MCF 10A (cell line): ENCODE results near the gene NRXN3. TPM values are rescaled to one million over a fixed set of nuclear protein-coding genes. Genes with fewer than 3 reads are reported as not detected.

Experiments used
- BruUV-seq: library from RNA; stranded (reverse); fragments of 400-500 nt; replicated peaks from 2 replicates; lab custom pipeline; 2021; lab: Mats Ljungman, UMichigan
- CTCF ChIA-PET: fragments of 300-600 bp; sonication (Branson Sonifier 250); formaldehyde crosslinking; extraction: SDS; loops from one replicate; lab custom pipeline; 2021; ENCODE audit warnings: antibody characterized with exemption, inconsistent platforms; lab: Yijun Ruan, JAX
- POLR2A ChIA-PET: fragments of 300-600, 350-650 bp; sonication (Branson Sonifier 250); formaldehyde crosslinking; extraction: SDS; loops from one replicate; lab custom pipeline; 2020; ENCODE audit warnings: antibody characterized with exemption, inconsistent platforms; lab: Yijun Ruan, JAX
- DNase-seq: peaks from one replicate; pipeline ENCODE4 v3.0.0-alpha.2; 2018; ENCODE audit not compliant: unreplicated experiment
- H3K27ac Mint-ChIP-seq: one replicate; pipeline ENCODE4 v1.8.0; 2022; ENCODE audit warnings: mild to moderate bottlenecking, low read depth, mixed read lengths; ENCODE audit not compliant: unreplicated experiment
- H3K27me3 Mint-ChIP-seq: one replicate; pipeline ENCODE4 v1.8.0; 2022; ENCODE audit warnings: mixed read lengths; ENCODE audit not compliant: insufficient read depth, unreplicated experiment
- H3K36me3 Mint-ChIP-seq: one replicate; pipeline ENCODE4 v1.8.0; 2022; ENCODE audit warnings: mild to moderate bottlenecking, moderate library complexity, mixed read lengths; ENCODE audit not compliant: insufficient read depth, unreplicated experiment
- H3K4me1 Mint-ChIP-seq: one replicate; pipeline ENCODE4 v1.8.0; 2022; ENCODE audit warnings: mixed read lengths; ENCODE audit not compliant: insufficient read depth, unreplicated experiment
- H3K4me3 Mint-ChIP-seq: one replicate; pipeline ENCODE4 v1.8.0; 2022; ENCODE audit warnings: mild to moderate bottlenecking, moderate library complexity, mixed read lengths; ENCODE audit not compliant: unreplicated experiment
- H3K9me3 Mint-ChIP-seq: one replicate; pipeline ENCODE4 v1.8.0; 2022; ENCODE audit warnings: mixed read lengths; ENCODE audit not compliant: unreplicated experiment
- intact Hi-C: fragments of 100-400 bp; cut with micrococcal nuclease; formaldehyde crosslinking; loops from 2 replicates; pipeline ENCODE4 v1.14.1; 2022
- total RNA-seq: library from RNA; stranded (reverse); gene quantifications from 2 replicates; pipeline ENCODE4 v1.2.3, GENCODE V29; 2022
- TF ChIP-seq, protein P1 (sequence below): fragments of 200-600 bp; IDR thresholded peaks from one replicate; pipeline ENCODE4 v1.8.0; 2022; ENCODE audit warnings: antibody characterized with exemption, mild to moderate bottlenecking; ENCODE audit not compliant: unreplicated experiment

Gene NRXN3
- total RNA-seq, 1 experiment from 2014 or later = not detected

DNA sequence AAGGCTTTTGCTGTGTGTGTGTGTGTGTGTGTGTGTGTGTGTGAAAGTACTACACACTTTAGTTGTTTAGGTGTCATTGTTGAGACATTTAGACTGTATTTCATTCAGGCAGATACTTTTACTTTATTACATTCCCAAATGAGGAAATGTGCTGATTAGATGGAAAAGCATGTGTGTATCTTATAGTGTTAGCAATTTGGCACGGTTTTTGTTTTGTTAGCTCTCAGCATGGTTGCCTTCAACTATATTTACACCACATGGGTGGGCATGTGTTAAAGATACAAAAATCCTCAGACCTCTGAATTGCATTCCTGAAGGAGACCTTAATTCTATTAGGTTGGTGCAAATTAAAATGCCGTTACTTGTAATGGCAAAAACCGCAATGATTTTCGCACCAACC, 1161.7 kb downstream of the NRXN3 start:
- BruUV-seq = no TSS peak
- no peaks in the 10 kb centered on the region for H3K4me1 Mint-ChIP-seq
- no peak overlapping the region for H3K4me3 Mint-ChIP-seq
- ChIA-PET POLR2A (no interaction called here), CTCF (interaction anchor here (0.6 kb wide), 1 partner anchor 37 kb away, joined by 3 read pairs; no protein-coding TSS in a partner anchor)
- no peak overlapping the region for H3K27ac Mint-ChIP-seq
- TF ChIP-seq, protein P1, sequence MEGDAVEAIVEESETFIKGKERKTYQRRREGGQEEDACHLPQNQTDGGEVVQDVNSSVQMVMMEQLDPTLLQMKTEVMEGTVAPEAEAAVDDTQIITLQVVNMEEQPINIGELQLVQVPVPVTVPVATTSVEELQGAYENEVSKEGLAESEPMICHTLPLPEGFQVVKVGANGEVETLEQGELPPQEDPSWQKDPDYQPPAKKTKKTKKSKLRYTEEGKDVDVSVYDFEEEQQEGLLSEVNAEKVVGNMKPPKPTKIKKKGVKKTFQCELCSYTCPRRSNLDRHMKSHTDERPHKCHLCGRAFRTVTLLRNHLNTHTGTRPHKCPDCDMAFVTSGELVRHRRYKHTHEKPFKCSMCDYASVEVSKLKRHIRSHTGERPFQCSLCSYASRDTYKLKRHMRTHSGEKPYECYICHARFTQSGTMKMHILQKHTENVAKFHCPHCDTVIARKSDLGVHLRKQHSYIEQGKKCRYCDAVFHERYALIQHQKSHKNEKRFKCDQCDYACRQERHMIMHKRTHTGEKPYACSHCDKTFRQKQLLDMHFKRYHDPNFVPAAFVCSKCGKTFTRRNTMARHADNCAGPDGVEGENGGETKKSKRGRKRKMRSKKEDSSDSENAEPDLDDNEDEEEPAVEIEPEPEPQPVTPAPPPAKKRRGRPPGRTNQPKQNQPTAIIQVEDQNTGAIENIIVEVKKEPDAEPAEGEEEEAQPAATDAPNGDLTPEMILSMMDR = no peak
- H3K27me3 Mint-ChIP-seq = peaks cover 50% of the 10 kb centered on the region
- H3K9me3 Mint-ChIP-seq = no peaks in the 10 kb centered on the region
- DNase-seq = no peak
- H3K36me3 Mint-ChIP-seq = no peaks in the 10 kb centered on the region
- intact Hi-C loops = no loop called here

DNA sequence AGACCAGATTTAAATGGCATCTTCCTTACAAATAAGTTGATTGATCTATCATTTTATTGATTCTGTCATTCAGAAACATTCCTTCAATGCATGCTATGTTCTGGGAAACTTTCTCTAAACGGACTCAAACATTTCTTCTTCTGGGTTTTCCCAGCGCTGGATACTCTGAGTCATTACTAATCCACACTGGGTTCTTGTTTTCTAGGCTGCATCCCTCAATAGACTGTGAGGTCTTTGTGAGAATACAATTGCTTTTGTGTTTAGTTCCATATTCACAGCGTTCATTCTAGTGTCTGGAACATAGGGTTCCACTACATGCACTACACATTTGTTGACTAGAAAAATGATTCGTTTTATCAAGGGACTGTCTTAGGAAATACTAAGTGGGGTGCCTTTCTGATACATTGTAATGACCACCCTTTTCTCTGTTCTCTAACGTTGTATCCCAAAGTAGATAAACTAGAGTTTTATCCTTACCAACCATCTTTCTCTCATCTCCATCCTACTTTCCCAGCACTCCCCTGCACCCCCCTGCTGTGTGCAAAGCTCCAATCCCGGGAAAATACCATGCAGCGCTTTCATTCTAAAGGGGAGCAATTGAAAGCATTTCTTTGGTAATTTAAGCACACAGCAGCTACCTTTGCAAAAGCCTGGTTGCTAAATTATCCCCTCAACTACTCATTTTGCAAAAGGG, 1162.5 kb downstream of the NRXN3 start:
- ChIA-PET CTCF (no interaction called here), POLR2A (no interaction called here)
- no peaks in the 10 kb centered on the region for H3K9me3 Mint-ChIP-seq
- BruUV-seq = no TSS peak
- H3K27me3 Mint-ChIP-seq = peaks cover 50% of the 10 kb centered on the region
- intact Hi-C loops = no loop called here
- H3K4me1 Mint-ChIP-seq = no peaks in the 10 kb centered on the region
- no peak overlapping the region for H3K4me3 Mint-ChIP-seq
- no peak for DNase-seq
- no peak overlapping the region for H3K27ac Mint-ChIP-seq
- no peaks in the 10 kb centered on the region for H3K36me3 Mint-ChIP-seq
- TF ChIP-seq, protein P1 = no peak

DNA sequence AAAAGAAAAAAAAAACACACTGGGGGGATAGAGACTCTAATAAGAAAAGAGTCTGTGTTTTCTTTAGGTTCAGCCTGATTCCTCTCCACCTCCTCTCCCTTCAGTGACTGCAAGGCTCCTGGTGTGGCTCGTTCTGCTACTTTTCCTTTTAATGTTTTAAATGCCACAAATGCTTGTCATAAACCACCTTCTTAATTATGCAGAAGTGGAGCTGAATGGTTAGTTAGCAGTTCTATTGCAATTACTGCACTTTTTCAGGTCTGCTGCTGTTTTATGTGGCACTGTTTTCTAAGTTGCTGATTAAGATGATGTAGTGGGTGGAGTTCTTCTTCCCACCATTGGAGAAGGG, 1163.0 kb downstream of the NRXN3 start:
- BruUV-seq = no TSS peak
- TF ChIP-seq, protein P1 = no peak

DNA sequence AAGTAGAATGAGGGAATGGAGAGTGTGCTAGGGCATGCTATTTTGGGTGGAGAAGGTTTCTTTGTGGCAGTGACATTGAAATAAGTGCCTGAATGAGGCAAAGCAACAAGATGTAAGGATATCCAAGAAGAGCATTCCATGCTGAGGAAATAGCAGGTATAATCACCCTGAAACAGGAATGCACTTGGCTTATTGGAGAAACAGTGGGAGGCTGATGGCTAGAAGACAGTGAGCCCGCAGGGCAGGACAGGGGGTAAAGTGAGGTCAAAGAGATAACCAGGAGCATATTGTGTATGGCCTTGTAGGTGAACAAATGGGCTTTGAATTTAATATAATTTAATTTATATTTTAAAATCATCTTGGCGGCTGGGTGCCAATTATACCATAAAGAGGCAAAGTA, 1164.1 kb downstream of the NRXN3 start:
- Mint-ChIP-seq H3K4me1 (no peaks in the 10 kb centered on the region), H3K4me3 (no peak overlapping the region), H3K27me3 (peaks cover 48% of the 10 kb centered on the region), H3K27ac (no peak overlapping the region), H3K9me3 (no peaks in the 10 kb centered on the region), H3K36me3 (no peaks in the 10 kb centered on the region)
- ChIA-PET POLR2A (no interaction called here), CTCF (no interaction called here)
- BruUV-seq = no TSS peak
- intact Hi-C loops = no loop called here
- DNase-seq = no peak
- TF ChIP-seq, protein P1 = no peak

More for the DNA sequence above, 1163.0 kb downstream of the NRXN3 start:
- Mint-ChIP-seq H3K27ac (no peak overlapping the region), H3K4me1 (no peaks in the 10 kb centered on the region), H3K4me3 (no peak overlapping the region), H3K9me3 (no peaks in the 10 kb centered on the region), H3K27me3 (peaks cover 50% of the 10 kb centered on the region), H3K36me3 (no peaks in the 10 kb centered on the region)
- intact Hi-C loops = no loop called here
- CTCF ChIA-PET = no interaction called here
- POLR2A ChIA-PET = no interaction called here
- DNase-seq = no peak
